GM08714 (cell line): ENCODE measurements around the gene ZFHX3.

Experiments used
- H3K4me3 ChIP-seq: fragments of 200-500 bp; sonication (Bioruptor generic); 2 replicates; pipeline ENCODE4 v1.5.1; 2014; ENCODE audit warnings: mild to moderate bottlenecking, low read length, inconsistent platforms
- ZNF274 ChIP-seq: IDR thresholded peaks from 2 replicates; pipeline ENCODE4 v1.6.1; 2012; ENCODE audit warnings: mild to moderate bottlenecking, low read depth, low read length

The ZFHX3 gene

DNA sequence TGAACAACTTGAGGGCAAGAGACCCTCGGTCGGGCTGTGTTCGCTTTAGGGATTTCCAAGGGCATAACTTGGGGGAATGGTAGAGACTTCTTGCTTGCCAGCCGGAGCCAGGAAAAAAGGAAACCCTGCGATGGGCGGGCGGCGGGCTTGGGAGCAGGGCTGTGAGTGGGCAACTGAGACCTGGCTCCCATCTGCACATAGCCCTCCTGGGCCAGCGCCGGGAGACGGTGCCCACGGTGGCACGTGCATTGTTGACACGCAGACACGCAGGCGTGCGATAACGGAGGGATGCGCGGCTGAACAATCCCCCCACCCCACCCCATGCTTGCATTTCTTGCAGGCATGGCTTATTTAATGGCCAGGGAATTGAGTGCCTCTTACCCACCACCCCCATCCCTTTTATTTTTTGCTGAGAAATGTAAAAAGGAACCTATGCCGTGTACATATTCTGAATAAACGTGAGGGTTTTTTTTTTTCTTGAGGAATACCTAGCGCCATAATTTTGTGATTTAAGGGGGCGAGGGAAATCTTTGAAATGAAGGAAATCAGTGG lies 17.1 kb upstream of the ZFHX3 start:
- H3K4me3 ChIP-seq: no peak overlapping the region

DNA sequence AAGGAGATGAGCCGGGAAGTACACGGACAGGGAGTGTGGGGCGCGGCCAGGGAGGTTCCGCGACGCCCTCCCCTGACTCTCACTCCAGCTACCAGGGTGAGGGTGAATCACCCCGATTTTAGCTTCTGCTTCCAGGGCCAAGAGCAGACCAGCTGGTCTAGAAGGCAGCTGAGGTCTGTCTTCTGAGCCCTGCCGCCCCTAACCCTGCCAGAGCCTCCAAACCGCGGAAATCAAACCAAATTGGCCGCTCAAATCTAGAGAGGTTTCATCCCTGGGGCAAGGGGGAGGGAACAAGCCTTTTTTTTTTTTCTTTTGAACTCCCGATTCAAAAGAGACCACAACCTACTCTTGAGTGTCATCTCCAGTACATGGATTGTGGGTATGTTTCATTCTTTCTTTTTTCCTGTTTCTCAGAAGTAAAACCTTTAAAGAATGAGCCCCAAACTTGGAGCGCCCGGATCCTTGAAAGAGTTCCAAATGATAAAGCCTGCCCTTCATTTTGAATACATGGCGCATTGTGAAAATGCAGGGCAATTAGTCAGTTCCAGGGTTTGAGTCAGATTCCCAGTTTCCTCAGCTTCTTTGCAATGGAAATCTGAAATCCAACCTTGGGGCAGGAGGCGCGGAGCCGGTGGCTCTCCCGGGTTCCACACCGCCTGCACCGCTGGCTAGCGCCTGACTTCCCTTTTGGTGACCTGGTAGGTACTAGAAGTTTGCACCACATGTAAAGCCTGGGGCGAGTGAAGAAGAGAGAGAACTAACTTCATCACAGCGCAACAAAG lies 16.5 kb upstream of the ZFHX3 start:
- H3K4me3 ChIP-seq: no peak overlapping the region
- no peak for TF ChIP-seq ZNF274

More for the DNA sequence above, 17.1 kb upstream of the ZFHX3 start:
- TF ChIP-seq ZNF274: no peak

DNA sequence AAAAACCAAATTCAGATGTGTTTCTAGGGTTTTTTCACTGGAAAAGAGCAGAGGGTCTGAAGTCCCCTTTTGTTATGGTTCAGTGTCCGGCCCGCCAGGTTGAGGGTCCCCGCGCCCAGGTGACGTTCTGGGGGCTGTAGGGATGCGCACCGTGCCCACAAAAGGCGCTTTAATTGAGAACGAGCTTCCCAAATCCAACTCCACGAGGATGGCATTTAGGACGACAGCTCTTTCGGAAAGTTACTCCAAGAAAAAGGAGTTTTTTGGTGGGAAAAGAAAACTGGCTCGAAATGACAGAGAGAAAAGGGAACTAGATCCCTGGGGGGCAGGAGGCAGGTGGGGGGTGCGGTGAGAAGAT lies 15.9 kb upstream of the ZFHX3 start:
- no peak overlapping the region for H3K4me3 ChIP-seq
- TF ChIP-seq ZNF274: no peak

DNA sequence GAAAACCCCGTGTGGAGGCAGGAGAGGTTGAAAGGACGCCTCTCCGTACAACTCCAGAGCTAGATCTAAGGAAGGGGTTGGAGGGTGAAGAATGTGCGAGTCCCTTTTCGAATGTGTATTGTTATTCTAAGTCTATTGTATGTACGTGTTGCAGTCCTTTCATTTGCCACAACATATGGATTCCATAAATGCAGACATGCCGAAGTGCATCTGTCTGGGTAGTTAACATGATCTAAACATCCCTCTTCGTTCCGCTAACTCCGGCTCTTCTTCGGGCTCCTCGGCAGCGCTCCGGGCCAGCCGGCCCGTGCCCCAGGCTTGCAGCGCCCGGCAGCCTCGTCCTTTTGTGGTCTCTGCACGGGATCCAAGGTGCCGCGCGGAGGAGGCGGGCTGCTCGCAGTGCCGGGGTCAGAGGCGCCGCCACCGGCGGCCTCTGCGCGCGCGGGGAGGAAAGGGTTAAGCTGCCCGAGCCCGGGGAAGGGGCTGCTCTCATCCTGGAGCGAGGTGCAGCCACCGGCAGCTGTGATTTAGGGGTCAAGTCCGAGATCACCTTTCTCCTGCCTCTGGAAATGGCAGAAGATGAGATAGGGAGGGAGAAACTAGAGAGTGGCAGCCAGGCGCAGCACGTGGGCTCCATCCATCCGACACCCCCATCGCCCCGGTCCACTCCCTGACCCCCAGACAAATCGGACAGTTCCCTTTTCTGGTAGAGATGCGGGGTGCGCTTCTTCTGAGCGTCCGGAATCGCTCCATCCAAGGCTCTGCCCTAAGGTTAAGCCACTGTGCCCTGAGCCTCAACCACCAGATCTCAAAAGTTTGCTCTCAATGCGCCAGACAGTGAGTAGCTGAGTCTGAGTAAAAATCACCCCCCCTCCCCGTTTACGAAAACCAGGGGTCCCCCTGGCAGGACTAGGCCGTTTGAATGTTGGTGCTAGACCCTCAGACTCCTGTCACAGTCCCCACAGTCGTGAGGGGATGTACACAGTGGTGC lies 15.1 kb upstream of the ZFHX3 start:
- no peak for TF ChIP-seq ZNF274
- no peak overlapping the region; the same call in 1 of the 2 replicates for H3K4me3 ChIP-seq

- no peak overlapping the region for H3K4me3 ChIP-seq
- TF ChIP-seq ZNF274: no peak
Observed at GRCh38 chr16:73062001-73062616, 14.2 kb upstream of the ZFHX3 start.

- no peak overlapping the region for H3K4me3 ChIP-seq
- no peak for TF ChIP-seq ZNF274
Observed at GRCh38 chr16:73060892-73061490, 13.1 kb upstream of the ZFHX3 start.

- no peak for TF ChIP-seq ZNF274
- no peak overlapping the region for H3K4me3 ChIP-seq
Observed at GRCh38 chr16:73059779-73060615, 12.1 kb upstream of the ZFHX3 start.

GRCh38 chr16:73058616-73059409 lies 10.9 kb upstream of the ZFHX3 start:
- H3K4me3 ChIP-seq: peak overlapping the region; percentile 98
- TF ChIP-seq ZNF274: no peak

DNA sequence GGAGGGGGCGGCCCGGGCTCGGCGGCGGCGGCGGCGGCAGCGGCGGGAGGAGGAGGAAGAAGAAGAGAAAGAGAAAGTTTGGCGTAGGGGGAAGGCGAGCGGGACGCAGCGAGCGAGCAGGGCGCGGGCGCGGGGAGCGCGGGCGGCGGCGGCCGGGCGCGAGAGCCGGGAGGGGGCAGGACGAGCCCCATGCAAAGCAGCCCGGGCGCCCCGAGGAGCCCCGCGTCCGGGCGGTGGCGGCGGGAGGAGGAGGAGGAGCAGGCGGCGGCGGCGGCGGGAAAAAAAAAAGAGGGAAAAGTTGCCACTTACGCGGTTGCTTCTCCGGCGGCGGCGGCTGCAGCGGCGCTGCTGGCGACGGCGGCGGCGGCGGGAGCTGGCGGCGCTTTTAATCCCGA lies 10.3 kb upstream of the ZFHX3 start:
- no peak for TF ChIP-seq ZNF274
- peak overlapping the region; percentile 88 for H3K4me3 ChIP-seq

DNA sequence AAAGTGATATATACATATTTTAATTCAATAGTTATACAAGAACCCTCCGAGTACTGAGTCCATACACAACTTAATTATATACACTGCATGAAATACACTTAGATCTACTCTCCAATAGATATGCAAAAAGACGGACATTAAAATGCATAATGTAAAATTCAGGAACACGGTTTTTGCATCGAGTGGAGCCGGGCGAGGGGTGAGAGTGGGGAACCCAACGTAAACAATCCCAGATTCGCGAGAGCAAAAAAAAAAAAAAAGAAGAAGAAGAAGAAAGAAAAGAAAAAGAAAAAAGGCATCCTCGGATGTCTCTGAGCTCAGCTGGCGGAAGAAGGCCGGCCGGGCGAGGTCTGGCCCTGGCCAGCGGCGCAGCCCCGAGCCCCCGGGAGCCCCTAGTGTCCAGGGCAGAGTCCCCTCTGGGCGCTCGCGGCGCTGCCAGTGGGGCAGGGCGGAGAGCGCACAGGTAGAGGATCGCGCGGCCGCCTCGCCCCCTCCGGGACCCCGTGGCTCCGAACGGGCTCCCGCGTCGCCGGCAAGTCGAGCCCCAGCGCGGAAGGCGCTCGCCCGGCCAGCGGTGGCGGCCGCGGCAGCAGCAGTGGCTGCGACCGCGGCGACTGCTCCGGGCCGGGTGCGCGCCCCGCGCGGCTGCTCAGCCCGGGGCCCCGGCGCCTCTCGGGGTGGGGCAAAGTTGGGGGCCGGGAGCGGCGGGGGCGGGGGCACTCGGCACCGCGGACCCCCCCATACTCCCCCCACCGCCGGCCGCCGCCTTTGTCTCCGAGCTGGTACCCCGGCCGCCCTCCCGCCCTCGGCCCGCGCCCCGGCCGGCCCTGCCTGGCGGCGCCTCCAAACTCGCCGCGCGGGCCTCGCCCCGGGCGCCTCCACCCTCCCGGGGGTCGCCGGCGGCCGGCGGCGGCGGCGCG lies 9.6 kb upstream of the ZFHX3 start:
- no peak for TF ChIP-seq ZNF274

DNA sequence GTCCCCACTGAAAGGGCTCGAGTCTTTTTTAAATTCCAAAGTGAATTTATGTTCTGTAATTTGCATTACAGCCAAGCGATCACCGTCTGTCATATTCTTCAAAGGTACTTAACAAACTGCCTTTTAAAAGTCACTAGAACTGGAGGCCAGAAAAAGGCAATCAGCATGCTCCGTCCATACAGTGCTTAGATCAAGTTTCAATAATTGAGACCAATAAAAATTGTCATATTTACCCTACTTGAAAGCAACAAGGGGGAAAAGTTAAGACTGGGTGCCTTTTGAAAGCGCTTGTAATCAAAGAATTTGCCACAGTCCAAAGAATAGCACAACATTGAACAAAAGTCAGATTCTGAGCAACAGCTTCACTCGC lies 9.0 kb upstream of the ZFHX3 start:
- TF ChIP-seq ZNF274: no peak
- peak overlapping the region; percentile 86; the same call in 1 of the 2 replicates for H3K4me3 ChIP-seq

More for the DNA sequence above, 9.6 kb upstream of the ZFHX3 start:
- peak overlapping the region; percentile 86 for H3K4me3 ChIP-seq

GRCh38 chr16:73056448-73056847 lies 8.5 kb upstream of the ZFHX3 start:
- peak overlapping the region; percentile 38; the same call in 1 of the 2 replicates for H3K4me3 ChIP-seq
- TF ChIP-seq ZNF274: no peak
